HepG2 (cell line): Measurements from ENCODE around the gene WDR82. TPM values are rescaled to one million over a fixed set of nuclear protein-coding genes. Genes with fewer than 3 reads are reported as not detected.

Experiments
- ARNT2 ChIP-seq: sonication (generic); formaldehyde crosslinking; IDR thresholded peaks from 2 replicates; pipeline ENCODE4 v1.8.0; 2022; ENCODE audit warnings: mild to moderate bottlenecking, low read depth, missing genetic modification reagents, moderate library complexity
- ARNTL ChIP-seq: sonication (generic); formaldehyde crosslinking; IDR thresholded peaks from 2 replicates; pipeline ENCODE4 v1.4.0; 2020; ENCODE audit warnings: mild to moderate bottlenecking, missing genetic modification reagents
- CEBPG ChIP-seq: IDR thresholded peaks from 2 replicates; pipeline ENCODE4 v1.6.1; 2016
- ELF1 ChIP-seq: sonication (generic); formaldehyde crosslinking; IDR thresholded peaks from 2 replicates; pipeline ENCODE4 v1.4.0; 2020; ENCODE audit warnings: missing genetic modification reagents
- HBP1 ChIP-seq: IDR thresholded peaks from 2 replicates; pipeline ENCODE4 v1.6.1; 2016; ENCODE audit warnings: low read depth, control low read depth
- HIC2 ChIP-seq: sonication (generic); formaldehyde crosslinking; IDR thresholded peaks from 2 replicates; pipeline ENCODE4 v1.9.0; 2022; ENCODE audit warnings: low read depth, missing genetic modification reagents
- HNF1B ChIP-seq: sonication (generic); formaldehyde crosslinking; IDR thresholded peaks from 2 replicates; pipeline ENCODE4 v1.5.1; 2020; ENCODE audit warnings: mild to moderate bottlenecking, moderate library complexity, missing genetic modification reagents
- IRF2 ChIP-seq: IDR thresholded peaks from 2 replicates; pipeline ENCODE4 v1.6.1; 2018; ENCODE audit warnings: missing genetic modification reagents, missing compliant biosample characterization
- KDM6A ChIP-seq: IDR thresholded peaks from 2 replicates; pipeline ENCODE4 v1.6.1; 2016; ENCODE audit warnings: low read depth
- MED1 ChIP-seq: sonication (generic); formaldehyde crosslinking; IDR thresholded peaks from 2 replicates; pipeline ENCODE4 v1.4.0; 2020; ENCODE audit warnings: missing genetic modification reagents
- MED13 ChIP-seq: sonication (generic); formaldehyde crosslinking; IDR thresholded peaks from 2 replicates; pipeline ENCODE4 v1.5.0; 2020; ENCODE audit warnings: missing genetic modification reagents
- NR2F6 ChIP-seq, 2 experiments: IDR thresholded peaks; 2 replicates each; pipeline ENCODE4 v1.6.1; 2016; ENCODE audit warnings: antibody characterized with exemption in 1 of 2, mild to moderate bottlenecking in 1 of 2
- ONECUT2 ChIP-seq: sonication (generic); formaldehyde crosslinking; IDR thresholded peaks from 2 replicates; pipeline ENCODE4 v1.4.0; 2020; ENCODE audit warnings: missing genetic modification reagents
- SAP130 ChIP-seq: IDR thresholded peaks from 2 replicates; pipeline ENCODE4 v1.6.1; 2016; ENCODE audit warnings: low read depth
- SMAD3 ChIP-seq: sonication (generic); formaldehyde crosslinking; IDR thresholded peaks from 2 replicates; pipeline ENCODE4 v1.4.0; 2020; ENCODE audit warnings: missing genetic modification reagents
- TAF15 ChIP-seq: fragments of 200-400 bp; formaldehyde crosslinking; IDR thresholded peaks from one replicate; pipeline ENCODE4 v1.6.1; 2018; ENCODE audit warnings: mild to moderate bottlenecking, low read depth, low read length; ENCODE audit not compliant: poor library complexity, severe bottlenecking
- ZBTB26 ChIP-seq: IDR thresholded peaks from 2 replicates; pipeline ENCODE4 v1.6.1; 2016; ENCODE audit warnings: missing compliant biosample characterization, missing genetic modification reagents, borderline replicate concordance
- ZBTB34 ChIP-seq: sonication (generic); formaldehyde crosslinking; IDR thresholded peaks from 2 replicates; pipeline ENCODE4 v1.8.0; 2022; ENCODE audit warnings: mild to moderate bottlenecking, missing genetic modification reagents
- ZFY ChIP-seq: sonication (generic); formaldehyde crosslinking; IDR thresholded peaks from 2 replicates; pipeline ENCODE4 v1.4.0; 2020; ENCODE audit warnings: missing genetic modification reagents
- ZNF501 ChIP-seq: sonication (generic); formaldehyde crosslinking; IDR thresholded peaks from 2 replicates; pipeline ENCODE4 v1.5.1; 2020; ENCODE audit warnings: mild to moderate bottlenecking, moderate library complexity, missing genetic modification reagents
- ZNF563 ChIP-seq: sonication (generic); formaldehyde crosslinking; IDR thresholded peaks from 2 replicates; pipeline ENCODE4 v1.8.0; 2022; ENCODE audit warnings: mild to moderate bottlenecking, moderate library complexity, missing genetic modification reagents
- ZNF576 ChIP-seq: sonication (generic); formaldehyde crosslinking; IDR thresholded peaks from 2 replicates; pipeline ENCODE4 v1.4.0; 2020; ENCODE audit warnings: mild to moderate bottlenecking, missing genetic modification reagents
- ZSCAN25 ChIP-seq: sonication (generic); formaldehyde crosslinking; IDR thresholded peaks from 2 replicates; pipeline ENCODE4 v1.8.0; 2022; ENCODE audit warnings: mild to moderate bottlenecking, missing genetic modification reagents
- polyA plus RNA-seq, 8 experiments: library from polyadenylated mRNA; depleted of rRNA in 3 of 8; stranded (reverse) in 7 of 8; unstranded in 1 of 8; fragments of >200 nt; fragmentation: Illumina TruSeq in 4 of 8; extraction: Trizol in 4 of 8; gene quantifications; 2 replicates each; pipeline versions ENCODE4 v1.2.1 to v1.2.3, GENCODE V29; 2011 to 2016; ENCODE audit warnings: low read depth in 4 of 8, missing spikeins in 1 of 8, mixed read lengths in 1 of 8; ENCODE audit not compliant: insufficient read depth in 1 of 8
- total RNA-seq, 5 experiments: library from RNA; depleted of rRNA; stranded (reverse); fragments of >200 nt; fragmentation: Illumina TruSeq; extraction: Trizol; gene quantifications; 2 replicates each; pipeline ENCODE4 v1.2.3, GENCODE V29; 2016; ENCODE audit warnings: low read depth in 1 of 5

Gene WDR82
- total and polyA plus RNA-seq, 2 of the 13 experiments (the other 11 are each of a cell fraction or from before 2014, with no cell fraction given): 39.1 to 59.5 TPM

GRCh38 chr3:52286777-52287110 is 8.3 kb upstream of the WDR82 start (continued):
- TF ChIP-seq HNF1B (no peak), MED13 (CRISPR knock-in tag) (no peak), ARNTL (no peak), ELF1 (CRISPR knock-in tag) (peak; percentile 24; the same call in 1 of the 2 replicates), ZFY (peak; percentile 80), ZNF576 (CRISPR knock-in tag) (no peak), ZNF563 (CRISPR knock-in tag) (0 out of 2 replicates have a peak, but pooled peaks have one; percentile 14), ZBTB26 (no peak), SMAD3 (peak; percentile 24; the same call in 1 of the 2 replicates), SAP130 (peak; percentile 12; the same call in 1 of the 2 replicates), CEBPG (CRISPR knock-in tag) (peak; percentile 56), ARNT2 (CRISPR knock-in tag) (0 out of 2 replicates have a peak, but pooled peaks have one; percentile 13), HIC2 (CRISPR knock-in tag) (no peak), ZSCAN25 (no peak; the same call in 1 of the 2 replicates), ZBTB34 (CRISPR knock-in tag) (0 out of 2 replicates have a peak, but pooled peaks have one; percentile 18), KDM6A (CRISPR knock-in tag) (peak; percentile 24; the same call in 1 of the 2 replicates), TAF15 (no peak), HBP1 (0 out of 2 replicates have a peak, but pooled peaks have one; percentile 11), IRF2 (0 out of 2 replicates have a peak, but pooled peaks have one; percentile 21), ZNF501 (0 out of 2 replicates have a peak, but pooled peaks have one; percentile 18), ONECUT2 (no peak), MED1 (CRISPR knock-in tag) (0 out of 2 replicates have a peak, but pooled peaks have one; percentile 20), NR2F6 (IDR thresholded peaks at IDR 0.05) (0 out of 2 replicates have a peak, but pooled peaks have one; percentile 19), NR2F6 (CRISPR knock-in tag; IDR thresholded peaks at IDR 0.05) (no peak)
- TF ChIP-seq, all 625 proteins: peak for 25
